HG03575 (cell line): Measurements from ENCODE around the gene HPCAL4.

Source experiments
- ATAC-seq: cut with Tn5 transposase; IDR thresholded peaks from one replicate; pipeline ENCODE4 v1.9.1; 2021; ENCODE audit not compliant: unreplicated experiment, insufficient number of reproducible peaks, low FRiP score; ENCODE audit errors: extremely low read depth

Gene HPCAL4

GRCh38 chr1:39691383-39692151, at the start of gene HPCAL4:
Gene HPCAL4, minus strand, starts transcription at chr1:39691433. Its CDS starts 6,830 bp downstream, at chr1:39684603.
- no peak for ATAC-seq

DNA sequence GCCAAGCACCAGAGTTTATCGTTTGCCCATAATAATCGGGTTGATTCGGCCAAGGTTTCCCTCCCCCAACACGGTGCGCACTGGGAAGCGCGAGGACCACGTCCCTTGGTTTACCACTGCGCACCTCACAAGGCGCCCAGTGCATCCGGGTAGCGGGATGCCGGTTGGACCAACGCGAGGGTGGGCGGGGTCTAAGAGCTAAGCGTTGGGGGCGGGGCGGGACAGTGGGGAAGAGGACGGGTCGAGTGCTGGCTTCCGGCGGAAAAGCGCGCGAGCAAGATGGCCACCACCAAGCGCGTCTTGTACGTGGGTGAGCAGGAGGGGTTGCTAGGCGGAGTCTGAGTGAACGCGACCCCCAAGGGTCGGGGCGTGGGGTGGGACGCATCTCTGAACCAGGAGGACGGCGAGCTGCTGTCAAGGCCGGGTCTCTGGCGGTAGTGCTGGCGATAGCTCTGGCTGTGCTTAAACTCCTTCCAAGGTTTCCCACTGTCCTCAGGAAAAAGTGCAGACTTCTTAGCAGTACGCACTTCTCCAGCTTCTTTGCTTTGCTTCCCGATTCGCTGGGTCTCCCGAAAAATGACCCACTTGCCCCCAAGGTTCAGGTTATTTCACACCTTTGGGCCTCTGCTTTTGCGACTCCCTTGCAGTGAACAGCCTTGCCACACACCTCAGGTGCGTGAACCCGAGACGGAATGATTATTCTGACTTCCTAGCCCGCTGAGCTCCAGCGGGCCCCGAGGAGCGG, 47.6 kb upstream of the HPCAL4 start, which contains the start of gene PPIE:
PPIE (plus strand) TSS at position 261 of the 745 bp plus-strand sequence; CDS start at position 280, 19 bp downstream.
- ATAC-seq, result no peak

DNA sequence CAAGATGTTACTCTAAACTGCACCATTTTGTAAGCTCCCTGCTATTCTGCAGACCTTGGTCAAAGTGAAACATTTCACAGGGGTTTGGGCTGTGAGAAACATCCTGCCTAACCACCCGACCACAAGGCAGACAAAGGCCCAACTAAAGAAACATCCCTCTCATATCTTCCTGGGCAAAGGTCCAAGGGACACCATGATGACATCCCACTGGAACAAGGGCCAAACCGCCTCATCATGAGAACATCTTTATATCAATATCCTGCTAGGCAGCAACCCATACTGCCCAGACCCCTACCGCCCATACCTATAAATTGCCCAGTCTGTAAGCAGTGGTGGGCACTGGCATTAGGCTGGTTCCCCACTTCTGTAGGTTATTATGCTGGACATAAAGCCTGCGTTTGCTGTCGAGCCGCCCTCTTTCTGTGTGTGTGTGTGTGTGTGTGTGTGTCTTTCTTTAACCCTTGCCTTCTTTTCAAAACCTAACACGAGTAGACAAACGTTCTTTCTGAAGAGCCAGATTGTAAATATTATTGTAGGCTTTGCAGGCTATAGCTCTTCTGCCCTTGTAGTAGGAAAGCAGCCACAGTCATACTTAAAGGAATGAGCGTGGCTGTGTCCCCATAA, 46.4 kb upstream of the HPCAL4 start:
- no peak for ATAC-seq

DNA sequence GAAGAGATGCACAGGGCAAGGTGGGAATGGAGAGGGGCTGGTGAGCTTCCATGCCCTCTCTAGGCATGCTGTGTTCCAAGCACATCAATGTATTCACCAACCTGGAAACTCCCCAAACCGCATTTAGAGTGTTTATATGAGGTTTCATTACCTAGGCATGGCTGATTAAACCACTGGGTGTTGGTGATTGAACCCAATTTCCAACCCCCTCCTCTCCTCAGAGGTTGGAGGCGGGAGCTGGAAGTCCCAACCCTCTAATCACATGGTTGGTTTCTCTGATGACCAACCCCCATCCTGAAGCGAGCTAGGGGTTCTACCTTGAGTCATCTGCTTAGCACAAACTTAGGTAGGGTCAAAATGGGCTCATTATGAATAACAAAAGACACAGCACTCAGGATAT, 44.5 kb upstream of the HPCAL4 start:
- ATAC-seq, result no peak

GRCh38 chr1:39733161-39733560, 41.9 kb upstream of the HPCAL4 start:
- no peak for ATAC-seq

DNA sequence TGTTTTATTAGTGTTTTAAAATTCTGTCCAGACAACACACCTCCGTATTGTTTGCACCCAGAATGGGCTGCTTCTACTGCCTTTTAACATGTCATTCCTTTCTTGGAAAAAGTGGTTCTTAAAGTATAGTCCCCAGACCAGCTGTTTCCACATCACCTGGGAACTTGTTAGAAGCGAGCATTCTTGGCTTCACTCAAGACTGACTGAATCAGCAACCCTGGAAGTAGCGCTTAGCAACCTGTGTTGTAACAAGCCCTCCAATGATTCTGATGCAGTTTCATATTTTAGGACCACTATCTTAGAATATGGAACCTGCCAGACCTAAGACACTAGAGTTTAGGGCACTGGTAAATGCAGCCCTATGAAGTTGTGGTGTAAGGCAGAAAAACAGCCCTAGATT, 41.5 kb upstream of the HPCAL4 start:
- no peak for ATAC-seq

DNA sequence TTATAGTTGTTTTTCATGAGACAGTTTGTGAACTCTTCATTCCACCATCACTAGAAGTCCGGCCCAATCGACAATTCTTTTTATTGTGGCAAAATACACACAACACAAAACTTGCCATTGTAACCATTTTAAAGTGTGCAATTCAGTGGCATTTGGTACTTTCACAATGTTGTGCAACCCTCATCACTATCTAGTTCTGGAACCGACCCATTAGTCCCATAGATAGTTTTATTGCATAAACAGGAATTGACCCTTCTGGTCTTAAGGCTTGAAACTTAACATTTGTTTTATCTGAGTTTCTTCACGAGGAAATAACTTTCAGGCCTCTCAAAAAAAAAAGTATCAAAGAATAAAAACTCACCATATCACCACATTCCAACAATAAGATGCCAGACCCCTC, 38.6 kb upstream of the HPCAL4 start:
- no peak for ATAC-seq

GRCh38 chr1:39729030-39729429, 37.8 kb upstream of the HPCAL4 start:
- no peak for ATAC-seq

DNA sequence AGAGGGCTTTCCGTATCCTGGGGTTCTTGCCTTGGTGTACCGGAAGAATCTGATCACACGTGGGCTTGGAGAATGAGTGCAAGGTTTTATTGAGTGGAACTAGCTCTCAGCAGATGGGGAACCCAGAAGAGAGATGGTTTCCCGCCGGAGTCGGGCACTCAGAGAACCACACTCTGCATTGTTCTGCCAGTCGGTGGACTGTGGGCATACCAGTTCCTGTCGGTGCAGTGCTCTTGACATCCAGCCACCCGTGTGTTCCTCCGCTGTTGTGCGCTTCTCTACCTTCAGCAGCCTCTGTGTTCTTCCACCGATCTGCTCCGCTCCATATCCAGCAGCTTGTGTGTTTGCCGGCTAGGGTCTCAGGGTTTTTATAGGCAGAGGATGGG, 36.7 kb upstream of the HPCAL4 start:
- ATAC-seq, result no peak

DNA sequence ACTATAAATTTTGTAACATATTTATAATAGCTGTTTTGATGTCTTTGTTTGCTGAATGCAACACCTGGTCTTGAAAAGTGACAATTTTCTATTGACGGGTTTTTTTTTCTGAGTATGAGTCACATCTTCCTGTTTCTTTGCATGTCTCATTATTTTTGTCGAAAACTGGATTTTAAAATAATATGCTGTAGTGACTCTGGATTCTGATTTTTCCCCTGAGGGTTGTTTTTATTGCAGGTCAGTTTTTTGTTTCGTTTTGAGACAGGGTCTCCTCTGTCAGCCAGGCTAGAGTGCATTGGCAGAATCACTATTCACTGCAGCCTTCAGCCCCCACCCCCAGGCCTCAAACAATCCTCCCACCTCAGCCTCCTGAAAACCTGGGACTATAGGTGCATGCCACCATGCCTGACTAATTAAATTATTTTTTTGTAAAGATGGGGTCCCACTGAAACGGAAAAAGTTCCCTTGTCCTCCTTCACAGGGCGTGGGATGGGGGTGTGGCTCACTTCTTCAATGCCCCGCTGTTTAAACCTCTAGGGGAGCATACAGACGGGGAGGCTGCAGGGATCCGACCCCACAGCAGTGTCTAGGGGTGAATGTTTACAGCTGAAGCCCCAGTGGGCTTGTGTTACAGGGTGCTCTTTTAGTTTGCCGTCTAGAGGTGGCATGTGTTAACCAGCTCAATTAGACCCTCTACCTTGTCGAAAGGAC, 36.1 kb upstream of the HPCAL4 start:
- no peak for ATAC-seq

GRCh38 chr1:39726600-39726999, 35.4 kb upstream of the HPCAL4 start:
- ATAC-seq, result no peak

DNA sequence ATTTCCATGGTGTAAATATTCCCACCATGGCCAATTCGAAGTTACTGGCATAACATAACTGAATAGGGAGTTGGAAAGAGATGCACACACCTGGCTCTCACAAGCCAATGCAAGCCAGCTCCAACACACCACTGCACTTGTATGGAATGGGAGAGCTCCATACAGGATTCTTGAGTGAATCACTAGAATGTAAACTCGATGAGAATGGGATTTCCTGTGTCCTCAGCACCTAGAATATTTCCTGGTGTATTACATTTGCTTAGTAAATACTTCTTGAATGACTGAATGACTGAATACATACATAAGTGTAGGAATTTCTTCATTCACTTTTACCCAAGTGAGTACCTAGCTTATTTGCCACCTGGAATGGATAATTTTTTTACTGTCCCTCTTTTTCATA, 31.3 kb upstream of the HPCAL4 start:
- no peak for ATAC-seq

- ATAC-seq, result no peak
Observed at GRCh38 chr1:39721664-39722063, 30.4 kb upstream of the HPCAL4 start.

DNA sequence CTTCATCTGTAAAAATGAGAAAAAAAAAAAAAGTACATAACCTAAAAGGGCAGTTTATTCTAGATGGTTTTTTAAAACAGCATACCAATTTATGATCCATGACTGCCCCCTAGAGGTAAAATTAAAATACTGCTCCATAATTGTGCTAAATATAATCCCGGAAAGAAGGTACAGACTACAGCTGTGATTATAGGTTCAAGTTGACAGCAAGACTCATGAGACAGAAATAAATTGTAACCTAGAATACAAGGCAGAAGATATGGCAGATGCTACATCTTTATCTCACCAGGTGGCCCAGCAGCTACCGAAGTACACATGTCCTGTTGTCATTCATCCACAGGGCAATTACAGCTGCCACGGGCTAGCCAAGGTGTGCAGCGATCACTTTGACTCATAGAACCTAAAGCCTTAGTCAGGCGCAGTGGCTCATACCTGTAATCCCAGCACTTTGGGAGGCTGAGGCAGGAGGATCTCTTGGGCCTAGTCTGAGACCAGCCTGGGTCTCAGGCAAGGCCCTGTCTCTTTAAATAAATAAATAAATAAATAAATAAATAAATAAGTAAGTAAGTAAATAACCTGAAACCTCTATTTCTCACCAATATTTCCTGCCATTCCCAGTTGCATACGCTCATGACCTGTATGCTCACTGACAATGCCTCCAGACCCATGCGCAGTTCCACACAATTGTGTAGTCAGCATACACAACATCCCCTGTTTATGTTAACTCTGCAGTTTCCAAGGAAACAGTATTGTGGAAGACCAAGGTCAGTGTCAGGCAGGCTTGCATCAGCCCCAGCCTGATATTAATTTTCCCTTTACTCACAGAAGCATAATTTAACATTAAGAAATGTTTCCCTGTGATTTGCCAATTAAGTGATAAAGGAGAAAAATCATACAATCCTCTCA, 29.1 kb upstream of the HPCAL4 start:
- no peak for ATAC-seq

DNA sequence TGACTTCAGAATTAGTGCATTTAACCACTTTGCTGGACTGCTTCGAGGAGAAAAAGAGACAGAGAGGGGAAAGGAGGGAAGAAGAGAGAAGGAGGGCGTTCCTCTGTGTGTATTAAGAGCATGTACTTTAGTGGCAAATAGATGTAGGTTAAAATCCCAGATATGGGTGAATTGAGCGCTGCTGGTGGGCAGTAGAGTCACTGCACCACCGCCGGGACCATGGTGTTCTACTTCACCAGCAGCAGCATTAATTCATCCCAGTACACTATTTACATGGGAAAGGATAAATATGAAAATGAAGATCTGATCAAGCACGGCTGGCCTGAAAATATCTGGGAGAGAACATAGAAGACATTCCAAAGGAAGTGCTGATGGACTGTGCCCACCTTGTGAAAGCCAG, 26.6 kb upstream of the HPCAL4 start:
- no peak for ATAC-seq

GRCh38 chr1:39713557-39713956, 22.3 kb upstream of the HPCAL4 start:
- no peak for ATAC-seq

- ATAC-seq, result no peak
Observed at GRCh38 chr1:39711966-39712340, 20.7 kb upstream of the HPCAL4 start.

DNA sequence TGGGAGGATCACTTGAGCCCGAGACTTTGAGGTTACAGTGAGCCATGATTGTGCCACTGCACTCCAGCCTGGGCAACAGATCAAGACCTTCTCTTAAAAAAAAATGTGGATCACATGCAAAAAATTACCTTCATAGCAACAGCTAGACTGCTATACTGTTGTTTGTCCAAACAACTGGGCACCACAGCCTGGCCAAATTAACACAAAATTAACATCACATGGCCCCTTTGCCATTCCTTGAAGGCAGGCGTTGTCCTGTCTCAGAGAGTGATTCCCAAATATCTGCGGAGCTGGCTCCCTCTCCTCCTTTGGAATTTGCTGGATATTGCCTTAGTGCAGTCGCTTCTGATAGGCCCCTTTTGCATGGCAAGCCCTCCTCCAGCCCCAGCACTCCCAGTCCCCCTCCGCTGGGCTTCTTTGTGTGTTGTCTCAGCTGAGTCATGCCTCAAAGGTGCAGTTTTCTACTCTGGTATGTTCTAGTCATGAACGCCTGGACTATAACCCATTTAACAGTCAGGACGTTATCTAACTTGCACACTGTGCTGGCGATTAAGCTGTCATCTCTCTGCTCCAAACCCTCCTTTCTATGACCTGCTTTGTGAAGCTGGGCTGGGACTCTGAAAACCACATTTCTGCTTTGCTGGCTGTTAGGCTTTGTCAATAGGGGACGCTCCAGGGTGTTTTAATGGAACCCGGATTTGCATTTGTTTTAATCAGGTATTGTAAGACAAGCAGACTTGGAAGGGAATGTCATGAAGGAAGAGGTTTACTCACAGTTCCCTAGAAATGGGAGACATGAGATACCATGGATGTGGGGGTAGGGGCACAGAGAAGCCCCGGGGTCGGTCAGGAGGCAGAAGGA, 20.1 kb upstream of the HPCAL4 start:
- no peak for ATAC-seq
